HG02840 (cell line): ENCODE data around the gene RFFL.

Source experiments
- ATAC-seq: cut with Tn5 transposase; IDR thresholded peaks from one replicate; pipeline ENCODE4 v1.9.1; 2021; ENCODE audit warnings: mild to moderate bottlenecking, moderate library complexity, moderate number of reproducible peaks; ENCODE audit not compliant: unreplicated experiment, low FRiP score

Gene RFFL

DNA sequence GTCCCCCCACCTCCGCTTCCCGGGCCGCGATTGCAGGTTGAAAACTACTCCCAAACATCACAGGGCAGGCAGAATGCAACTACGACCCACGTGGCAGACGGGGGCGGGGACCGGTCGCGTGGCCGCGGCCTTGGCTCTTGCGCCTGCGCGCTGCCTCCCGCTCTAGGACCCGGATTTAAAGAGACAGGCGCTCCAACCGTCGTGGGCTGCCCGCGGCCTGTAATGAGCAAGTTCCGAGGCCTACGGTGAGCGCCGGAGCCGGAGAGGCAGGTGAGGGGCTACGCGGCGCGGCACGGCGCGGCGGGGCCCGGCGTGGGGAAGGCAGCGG is 83.2 kb downstream of the RFFL start, which contains the start of gene LIG3:
Gene LIG3, plus strand, starts transcription at position 160 of the 328 bp plus-strand sequence. CDS start 2,494 bp downstream, outside the sequence.
- peak; percentile 81 for ATAC-seq

DNA sequence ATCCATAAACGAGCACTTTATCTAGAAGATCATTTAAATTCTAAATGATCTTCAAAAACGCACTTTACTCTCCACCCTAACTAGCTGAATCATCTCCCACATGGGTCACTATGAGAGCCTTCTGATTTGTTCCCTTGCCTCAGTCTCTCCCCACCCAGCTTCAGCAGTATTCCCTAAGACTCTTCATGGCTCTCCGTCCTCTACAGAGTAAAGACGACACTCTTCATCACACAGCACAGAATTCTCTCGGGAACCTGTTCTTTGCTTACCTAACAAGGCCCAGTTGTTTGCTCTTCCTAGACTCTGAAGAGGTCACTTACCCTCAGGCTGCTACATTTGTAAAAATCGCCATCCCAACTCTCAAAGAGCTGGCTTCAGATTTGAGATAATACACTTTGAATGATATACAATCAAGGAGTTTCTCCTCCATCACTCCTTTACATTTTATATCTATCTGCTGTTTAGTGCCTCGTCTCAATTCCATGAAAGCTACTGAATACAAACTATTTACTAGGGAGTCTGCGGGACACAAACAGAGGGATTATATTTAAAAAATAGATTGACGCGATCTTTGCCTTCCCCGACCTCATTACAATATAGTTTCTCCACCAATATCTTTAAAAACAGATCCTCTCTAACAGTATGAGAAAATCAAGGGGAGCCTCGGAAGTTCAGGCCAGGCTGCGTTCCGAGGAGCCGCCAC is 83.7 kb downstream of the RFFL start:
- no peak for ATAC-seq

- ATAC-seq = no peak
Observed at GRCh38 chr17:34979153-34979552, 84.4 kb downstream of the RFFL start.

- no peak for ATAC-seq
Observed at GRCh38 chr17:34974794-34975785, 88.4 kb downstream of the RFFL start.

GRCh38 chr17:34974179-34974578 is 89.3 kb downstream of the RFFL start:
- ATAC-seq = no peak

GRCh38 chr17:34961093-34961911 is 102.2 kb downstream of the RFFL start, which contains the start of the genes CCT6B and ZNF830:
CCT6B (minus strand) TSS chr17:34961460; CDS start chr17:34961393, 67 bp downstream.
ZNF830 (plus strand) TSS chr17:34961540; CDS start chr17:34961567, 27 bp downstream.
- peak; percentile 97 for ATAC-seq

GRCh38 chr17:34958438-34958837 is 105.1 kb downstream of the RFFL start:
- no peak for ATAC-seq
